Endothelial cell of coronary artery (primary cell): Measurements from ENCODE around the gene DPEP2NB. TPM values are rescaled to one million over a fixed set of nuclear protein-coding genes. Genes with fewer than 3 reads are reported as not detected.

Experiments
- total RNA-seq: library from RNA; depleted of rRNA; stranded (reverse); fragments of >200 nt; gene quantifications from 2 replicates; pipeline ENCODE4 v1.2.3, GENCODE V29; 2014

Gene DPEP2NB
- not detected in 2 replicates for total RNA-seq

GRCh38 chr16:68015681-68016080 lies at the start of gene DPEP2NB:
Gene DPEP2NB (minus strand): TSS chr16:68015911. CDS start chr16:68015770, 141 bp downstream.

GRCh38 chr16:68022728-68023537 lies 7.2 kb upstream of the DPEP2NB start, which contains the start of the genes DDX28 and DUS2:
Gene DDX28 (minus strand): TSS chr16:68023232. CDS start chr16:68023202, 30 bp downstream.
Gene DUS2 (plus strand): TSS chr16:68023284. CDS start chr16:68038024, 14,740 bp downstream.

GRCh38 chr16:67998779-67999688 lies 16.7 kb downstream of the DPEP2NB start, which contains the start of gene DPEP2:
Gene DPEP2 (minus strand): TSS chr16:67999484. CDS start chr16:67993212, 6,272 bp downstream.

GRCh38 chr16:67979955-67980678 lies 35.6 kb downstream of the DPEP2NB start, which contains the start of gene DPEP3:
Gene DPEP3 (minus strand): TSS chr16:67980499. CDS start chr16:67980380, 119 bp downstream.

GRCh38 chr16:67968400-67969253 lies 47.1 kb downstream of the DPEP2NB start, which contains the start of gene SLC12A4:
Gene SLC12A4 (minus strand): TSS chr16:67968637. CDS start chr16:67968553, 84 bp downstream.

Other genes starting within 250 kb of the DPEP2NB start
- 4.6 and 5.6 TPM in 2 replicates for gene RANBP10, start 209.4 kb downstream of the DPEP2NB start, total RNA-seq
- 0.85 and 0.90 TPM in 2 replicates for gene TSNAXIP1, start 209.0 kb downstream of the DPEP2NB start, total RNA-seq
- 31.8 and 37.5 TPM in 2 replicates for gene THAP11, start 173.6 kb downstream of the DPEP2NB start, total RNA-seq
- gene NUTF2, start 169.0 kb downstream of the DPEP2NB start, total RNA-seq = 133 and 186 TPM in 2 replicates
- gene CENPT, start 168.2 kb downstream of the DPEP2NB start, total RNA-seq = 25.0 and 28.5 TPM in 2 replicates
- gene EDC4, start 142.9 kb downstream of the DPEP2NB start, total RNA-seq = 73.2 and 73.6 TPM in 2 replicates
- not detected in 2 replicates for gene NRN1L, start 131.0 kb downstream of the DPEP2NB start, total RNA-seq
- 14.8 and 21.7 TPM in 2 replicates for gene PSKH1, start 122.7 kb downstream of the DPEP2NB start, total RNA-seq
- gene CTRL, start 84.0 kb downstream of the DPEP2NB start, total RNA-seq = 0.45 and 0.56 TPM in 2 replicates
- 59.5 and 69.1 TPM in 2 replicates for gene PSMB10, start 79.1 kb downstream of the DPEP2NB start, total RNA-seq
- 1.7 and 5.7 TPM in 2 replicates for gene LCAT, start 71.8 kb downstream of the DPEP2NB start, total RNA-seq
- 52.5 and 95.7 TPM in 2 replicates for gene SLC12A4, start 47.3 kb downstream of the DPEP2NB start, total RNA-seq
- not detected in 2 replicates for gene DPEP3, start 35.4 kb downstream of the DPEP2NB start, total RNA-seq
- gene DPEP2, start 16.4 kb downstream of the DPEP2NB start, total RNA-seq = 0.36 TPM in 1 of 2 replicates, not detected in the other
- 10.0 and 12.0 TPM in 2 replicates for gene DDX28, start 7.3 kb upstream of the DPEP2NB start, total RNA-seq
- 17.6 and 18.5 TPM in 2 replicates for gene DUS2, start 7.4 kb upstream of the DPEP2NB start, total RNA-seq
- gene NFATC3, start 69.5 kb upstream of the DPEP2NB start, total RNA-seq = 8.2 and 11.3 TPM in 2 replicates
- gene ESRP2, start 220.2 kb upstream of the DPEP2NB start, total RNA-seq = under 0.01 and 0.28 TPM in 2 replicates
- 15.0 and 27.1 TPM in 2 replicates for gene PLA2G15, start 229.5 kb upstream of the DPEP2NB start, total RNA-seq
- gene SLC7A6, start 248.6 kb upstream of the DPEP2NB start, total RNA-seq = 21.5 and 31.0 TPM in 2 replicates